Measurements from ENCODE around the gene GALM. TPM values are rescaled to one million over a fixed set of nuclear protein-coding genes. Genes with fewer than 3 reads are reported as not detected.

GALM gene
- total and polyA plus RNA-seq, 2 of the 13 experiments (the other 11 are each of a cell fraction or from before 2014, with no cell fraction given), result 65.5 to 90.0 TPM

DNA sequence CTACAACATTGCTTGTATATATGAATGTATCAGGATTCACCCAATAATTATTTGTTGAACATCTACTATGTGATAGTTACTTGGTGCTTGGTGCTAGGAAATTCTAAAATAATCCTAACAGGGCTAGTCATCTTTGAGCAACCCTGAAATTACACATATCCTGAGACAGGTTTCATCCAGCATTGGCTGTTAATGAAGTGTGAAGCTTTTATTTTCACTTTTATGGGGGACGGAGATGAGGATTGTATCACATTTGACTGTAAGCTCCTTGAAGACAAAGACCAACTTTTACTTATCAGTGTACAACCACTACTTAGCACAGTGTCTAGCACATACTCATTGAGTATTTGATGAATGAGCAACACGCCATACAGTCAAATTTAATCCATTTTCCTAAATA, 6.8 kb upstream of the GALM start:
- no peaks in the 10 kb centered on the region for H3K27me3 ChIP-seq (ENCODE audit: control insufficient read depth in 1 of 2, insufficient read depth in 2 of 2, low read length in 2 of 2)
- no TSS peak for BruUV-seq (replicated peaks)
- H3K36me3 ChIP-seq (replicated peaks in 1 of 2; ENCODE audit: control insufficient read depth in 1 of 2, insufficient read depth in 2 of 2, low read length in 2 of 2), result no peaks in the 10 kb centered on the region
- TF ChIP-seq KLF16 (CRISPR knock-in tag; IDR thresholded peaks at IDR 0.05) (no peak), ZNF605 (CRISPR knock-in tag; IDR thresholded peaks at IDR 0.05) (no peak), ZBTB38 (CRISPR knock-in tag; IDR thresholded peaks at IDR 0.05) (no peak), PHF5A (CRISPR knock-in tag; IDR thresholded peaks at IDR 0.05; ENCODE audit: low read depth, unreplicated experiment) (no peak), FOXP1 (IDR thresholded peaks at IDR 0.05) (no peak), FOXP1 (CRISPR knock-in tag; IDR thresholded peaks at IDR 0.05) (no peak), ZNF44 (CRISPR knock-in tag; IDR thresholded peaks at IDR 0.05) (no peak), ZNF343 (CRISPR knock-in tag; IDR thresholded peaks at IDR 0.05) (no peak)
- TF ChIP-seq, protein P1, sequence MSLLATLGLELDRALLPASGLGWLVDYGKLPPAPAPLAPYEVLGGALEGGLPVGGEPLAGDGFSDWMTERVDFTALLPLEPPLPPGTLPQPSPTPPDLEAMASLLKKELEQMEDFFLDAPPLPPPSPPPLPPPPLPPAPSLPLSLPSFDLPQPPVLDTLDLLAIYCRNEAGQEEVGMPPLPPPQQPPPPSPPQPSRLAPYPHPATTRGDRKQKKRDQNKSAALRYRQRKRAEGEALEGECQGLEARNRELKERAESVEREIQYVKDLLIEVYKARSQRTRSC (CRISPR knock-in tag; IDR thresholded peaks at IDR 0.05; ENCODE audit: low read depth), result no peak
- TF ChIP-seq, protein P2, sequence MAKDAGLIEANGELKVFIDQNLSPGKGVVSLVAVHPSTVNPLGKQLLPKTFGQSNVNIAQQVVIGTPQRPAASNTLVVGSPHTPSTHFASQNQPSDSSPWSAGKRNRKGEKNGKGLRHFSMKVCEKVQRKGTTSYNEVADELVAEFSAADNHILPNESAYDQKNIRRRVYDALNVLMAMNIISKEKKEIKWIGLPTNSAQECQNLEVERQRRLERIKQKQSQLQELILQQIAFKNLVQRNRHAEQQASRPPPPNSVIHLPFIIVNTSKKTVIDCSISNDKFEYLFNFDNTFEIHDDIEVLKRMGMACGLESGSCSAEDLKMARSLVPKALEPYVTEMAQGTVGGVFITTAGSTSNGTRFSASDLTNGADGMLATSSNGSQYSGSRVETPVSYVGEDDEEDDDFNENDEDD (CRISPR knock-in tag; IDR thresholded peaks at IDR 0.05; ENCODE audit: borderline replicate concordance), result no peak
- TF ChIP-seq, protein P3, sequence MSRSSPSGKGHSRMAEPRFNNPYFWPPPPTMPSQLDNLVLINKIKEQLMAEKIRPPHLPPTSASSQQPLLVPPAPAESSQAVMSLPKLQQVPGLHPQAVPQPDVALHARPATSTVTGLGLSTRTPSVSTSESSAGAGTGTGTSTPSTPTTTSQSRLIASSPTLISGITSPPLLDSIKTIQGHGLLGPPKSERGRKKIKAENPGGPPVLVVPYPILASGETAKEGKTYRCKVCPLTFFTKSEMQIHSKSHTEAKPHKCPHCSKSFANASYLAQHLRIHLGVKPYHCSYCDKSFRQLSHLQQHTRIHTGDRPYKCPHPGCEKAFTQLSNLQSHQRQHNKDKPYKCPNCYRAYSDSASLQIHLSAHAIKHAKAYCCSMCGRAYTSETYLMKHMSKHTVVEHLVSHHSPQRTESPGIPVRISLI (CRISPR knock-in tag; IDR thresholded peaks at IDR 0.05; ENCODE audit: borderline replicate concordance), result no peak
- H3K4me1 ChIP-seq (ENCODE audit: insufficient read depth, low read length), result peaks cover 15% of the 10 kb centered on the region
- DNase-seq (ENCODE audit: low spot score) (no peak), FAIRE-seq (no peak), ATAC-seq (no peak)
- no peaks in the 10 kb centered on the region for H4K20me1 ChIP-seq (ENCODE audit: insufficient read depth, low read length)
- H3K9ac ChIP-seq (ENCODE audit: insufficient read depth, low read depth, low read length), result no peak overlapping the region
- ChIA-PET POLR2A (no interaction called here), CTCF (ENCODE audit: low intra/inter-chr PET ratio, low total read pairs) (no interaction called here)
- H2AFZ ChIP-seq (ENCODE audit: low read length), result no peak overlapping the region
- no peaks in the 10 kb centered on the region for H3K79me2 ChIP-seq (ENCODE audit: insufficient read depth, low read length)
- H3K4me3 ChIP-seq (replicated peaks in 1 of 3; ENCODE audit: insufficient read depth in 1 of 3, low read depth in 2 of 3, low read length in 3 of 3), result no peak overlapping the region
- intact Hi-C loops (cut with micrococcal nuclease; ENCODE audit: unreplicated experiment), result no loop called here
- in situ Hi-C loops (cut with HindIII; ENCODE audit: extremely low pct_ligation_motif_present, low pct_unique_long_range_greater_than_20kb), result no loop called here
- no peak overlapping the region for H3K27ac ChIP-seq (ENCODE audit: extremely low read length, insufficient read depth, low read length)
- no peak overlapping the region for H3K4me2 ChIP-seq (ENCODE audit: low read depth, low read length)
- 73% methylated on average over 2 of the region's 2 CpGs for WGBS (ENCODE audit: low lambda C conversion rate)
- H3K9me3 ChIP-seq (ENCODE audit: low read length), result no peaks in the 10 kb centered on the region

All from HepG2 (cell line).